ENCODE data around the gene OTOP3. TPM values are rescaled to one million over a fixed set of nuclear protein-coding genes. Genes with fewer than 3 reads are reported as not detected.
"Not testable (repeated sequence)": the region's sequence is repeated elsewhere in the genome, so short reads cannot be mapped to it uniquely, and the experiment has no call there.

OTOP3 gene
- total RNA-seq, 1 donor: not detected

DNA sequence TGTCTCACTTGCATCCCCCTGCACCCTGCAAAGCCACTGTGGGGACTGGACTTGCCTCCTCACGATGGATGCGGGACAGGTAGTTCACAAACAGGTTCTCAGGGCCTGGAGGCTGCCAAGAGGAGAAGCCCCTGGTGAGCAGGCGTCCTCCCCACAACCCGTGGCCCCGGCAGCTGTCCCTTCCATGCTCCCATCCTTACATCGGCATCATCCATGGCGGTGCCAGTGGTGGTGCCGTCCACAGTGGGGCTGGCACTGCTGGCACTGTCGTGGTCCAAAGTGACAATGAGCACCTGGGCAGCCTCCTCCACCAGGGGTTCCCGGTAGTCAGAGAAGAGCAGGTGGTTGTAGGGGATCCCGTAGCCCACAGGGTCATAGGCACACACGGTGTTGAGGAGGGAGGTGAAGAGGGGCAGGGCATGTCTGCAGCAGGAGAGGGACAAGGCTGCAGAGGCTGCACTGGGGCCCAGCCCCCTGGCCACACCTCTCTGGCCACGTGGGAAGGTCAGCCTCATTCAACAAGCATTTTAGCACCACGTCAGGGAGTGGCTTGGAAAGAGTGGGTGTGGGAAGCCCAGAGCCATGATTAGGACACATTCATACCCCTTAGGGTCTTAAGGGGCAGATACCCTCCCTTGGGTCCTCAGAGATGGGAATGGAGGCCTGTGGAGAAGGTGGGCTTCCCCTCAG, 24.3 kb downstream of the OTOP3 start:
- DNase-seq (ENCODE audit: low read depth in 2 of 3, low spot score in 2 of 3): no peak

DNA sequence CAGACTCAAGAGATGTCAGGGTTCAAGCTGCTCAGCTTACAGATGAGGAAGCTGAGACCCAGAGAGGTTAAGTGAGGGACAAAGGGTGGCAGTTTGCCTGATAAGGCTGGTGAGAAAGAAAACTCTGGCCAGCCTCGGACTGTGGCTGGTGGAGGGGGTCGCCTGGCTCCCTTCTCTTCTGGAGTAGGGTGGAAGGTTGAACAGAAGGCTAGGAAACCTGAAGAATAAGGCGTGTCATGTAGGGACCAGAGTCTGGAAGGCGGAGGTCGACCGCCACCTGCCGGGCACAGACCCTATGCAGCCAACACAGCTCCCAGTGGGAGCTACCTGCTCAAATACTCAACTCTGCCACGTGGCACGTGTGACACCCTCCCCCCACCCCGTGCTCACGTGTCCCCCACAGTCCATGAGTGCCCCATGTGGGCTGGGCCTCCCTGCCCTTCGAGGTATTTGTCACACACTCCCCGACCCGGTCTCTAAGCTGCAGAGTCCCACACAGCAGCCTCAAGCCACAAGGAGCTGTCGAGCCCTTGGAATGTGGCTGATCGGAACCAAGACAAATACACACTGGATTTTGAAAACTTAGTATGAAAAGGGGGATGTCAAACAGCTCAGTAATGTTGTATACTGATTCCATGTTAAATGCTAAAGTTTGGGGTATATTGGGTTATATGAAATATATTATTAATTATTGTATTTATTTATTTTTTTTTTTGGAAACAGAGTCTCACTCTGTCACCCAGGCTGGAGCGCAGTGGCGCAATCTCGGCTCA, 25.1 kb downstream of the OTOP3 start:
- peak in 2 of 3 donors; percentile 70 to 73 for DNase-seq (ENCODE audit: low read depth in 2 of 3, low spot score in 2 of 3)

DNA sequence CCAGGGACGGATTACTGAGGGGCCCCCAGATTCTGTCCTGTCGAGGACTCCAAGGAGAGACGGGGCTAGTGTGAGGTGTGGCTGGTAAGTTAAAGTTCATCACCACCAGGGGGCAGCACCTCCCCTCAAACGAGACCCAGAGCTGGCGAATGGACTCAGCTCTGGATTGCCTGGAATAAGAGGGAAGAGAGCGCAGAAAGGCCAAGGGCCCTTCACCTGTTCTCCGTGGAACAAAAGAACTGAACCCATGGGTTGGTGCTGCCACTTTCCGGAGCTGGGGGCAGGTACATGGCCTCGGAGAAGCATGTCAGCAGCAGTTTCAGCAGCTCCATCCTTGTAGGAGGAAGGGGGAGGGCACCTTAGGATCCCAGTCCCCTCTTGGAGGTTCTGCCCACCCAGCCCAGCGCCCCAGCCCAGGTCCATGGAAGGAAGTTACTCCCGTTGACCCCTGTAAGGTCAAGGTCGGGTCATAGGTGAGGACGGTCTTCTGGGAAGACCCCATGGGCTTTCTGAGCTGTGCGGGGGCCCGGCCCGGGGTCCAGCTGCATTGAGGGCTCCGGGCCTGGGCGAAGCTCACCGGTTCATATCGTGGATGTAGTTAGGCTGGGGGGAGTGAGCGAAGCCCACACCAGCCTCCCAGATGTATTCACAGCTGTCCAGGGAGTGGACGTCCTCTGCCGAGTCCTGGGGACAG, 26.1 kb downstream of the OTOP3 start:
- DNase-seq (ENCODE audit: low read depth in 2 of 3, low spot score in 2 of 3): peak; percentile 70 to 86 (median 77)

DNA sequence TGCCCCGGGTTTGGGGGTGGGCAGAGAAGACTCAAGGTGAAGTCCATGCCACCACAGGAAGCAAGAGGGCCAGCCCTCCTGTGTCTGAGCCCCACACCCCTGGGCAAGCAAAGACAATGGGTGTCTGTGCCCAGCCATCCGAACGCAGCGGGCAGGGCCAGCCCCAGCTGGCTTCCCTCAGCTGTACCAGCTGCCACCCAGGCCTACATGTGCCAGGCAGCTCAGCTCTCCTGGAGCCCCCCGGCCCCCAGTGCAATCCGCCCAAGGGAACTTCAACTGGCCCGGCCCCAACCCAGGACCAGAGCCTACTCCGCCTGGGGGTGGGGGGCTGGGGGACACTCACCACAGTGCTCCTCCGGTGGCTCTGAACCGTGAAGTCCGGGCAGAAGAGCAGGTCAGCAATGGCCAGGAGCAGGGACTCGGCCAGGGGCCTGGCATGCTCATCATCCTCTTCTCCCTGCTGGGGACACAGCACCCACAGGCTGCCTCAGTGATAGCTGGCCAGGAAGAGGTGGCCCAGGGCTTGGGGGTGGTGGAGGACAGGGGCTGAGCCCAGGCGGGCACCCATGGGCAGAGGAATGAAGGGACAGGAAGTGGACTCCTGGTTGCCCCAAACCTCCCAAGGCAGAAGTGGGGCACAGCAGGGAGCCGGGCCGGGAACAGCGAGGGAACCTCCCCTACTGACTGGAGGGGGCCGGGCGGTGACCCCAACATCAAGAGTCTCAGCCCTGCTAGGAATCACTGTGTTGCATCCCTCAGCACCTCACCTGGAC, 27.1 kb downstream of the OTOP3 start:
- no peak for DNase-seq (ENCODE audit: low read depth in 2 of 3, low spot score in 2 of 3)

DNA sequence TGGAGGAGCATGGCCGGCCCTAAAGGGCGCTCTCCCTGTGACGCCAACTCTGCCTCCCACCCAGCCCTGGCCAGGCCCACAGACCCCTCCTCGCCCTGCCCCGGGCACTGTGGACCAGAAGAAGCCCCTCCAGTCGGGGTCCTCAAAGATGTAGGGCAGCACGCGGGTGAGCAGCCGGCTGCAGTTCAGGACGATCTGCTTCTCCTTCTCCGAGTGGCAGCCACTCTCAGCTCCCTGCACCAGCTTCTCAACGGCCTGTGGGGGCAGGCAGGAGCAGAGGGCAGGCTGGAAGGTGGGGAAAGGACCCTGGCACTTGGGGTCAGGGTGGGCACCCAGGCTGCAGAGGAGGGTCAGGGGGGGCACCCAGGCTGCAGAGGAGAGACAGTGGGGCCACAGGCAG, 28.0 kb downstream of the OTOP3 start:
- DNase-seq (ENCODE audit: low read depth in 2 of 3, low spot score in 2 of 3): no peak

- DNase-seq (ENCODE audit: low read depth in 2 of 3, low spot score in 2 of 3): no peak
Measured at GRCh38 chr17:74964246-74964761, 28.6 kb downstream of the OTOP3 start.

GRCh38 chr17:74964988-74965622, 29.4 kb downstream of the OTOP3 start:
- DNase-seq (ENCODE audit: low read depth in 2 of 3, low spot score in 2 of 3): no peak

GRCh38 chr17:74968361-74968780, 32.7 kb downstream of the OTOP3 start:
- no peak for DNase-seq (ENCODE audit: low read depth in 2 of 3, low spot score in 2 of 3)

DNA sequence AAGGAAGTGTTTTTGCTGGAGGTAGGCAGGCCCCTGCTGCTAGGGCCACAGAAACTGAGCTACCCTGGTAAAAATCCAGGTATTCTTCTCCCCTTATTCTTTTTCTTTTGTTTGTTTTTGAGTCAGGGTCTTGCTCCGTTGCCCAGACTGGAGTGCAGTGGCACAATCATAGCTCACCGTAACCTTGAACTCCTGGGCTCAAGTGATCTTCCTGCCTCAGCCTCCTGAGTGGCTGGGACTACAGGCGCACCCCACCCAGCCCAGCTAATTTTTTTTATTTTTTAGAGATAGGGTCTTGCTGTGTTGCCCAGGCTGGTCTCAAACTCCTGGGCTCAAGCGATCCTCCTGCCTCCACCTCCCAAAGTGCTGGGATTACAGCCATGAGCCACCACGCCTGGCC, 33.8 kb downstream of the OTOP3 start:
- not testable (repeated sequence) for DNase-seq (ENCODE audit: low read depth in 2 of 3, low spot score in 2 of 3)

DNA sequence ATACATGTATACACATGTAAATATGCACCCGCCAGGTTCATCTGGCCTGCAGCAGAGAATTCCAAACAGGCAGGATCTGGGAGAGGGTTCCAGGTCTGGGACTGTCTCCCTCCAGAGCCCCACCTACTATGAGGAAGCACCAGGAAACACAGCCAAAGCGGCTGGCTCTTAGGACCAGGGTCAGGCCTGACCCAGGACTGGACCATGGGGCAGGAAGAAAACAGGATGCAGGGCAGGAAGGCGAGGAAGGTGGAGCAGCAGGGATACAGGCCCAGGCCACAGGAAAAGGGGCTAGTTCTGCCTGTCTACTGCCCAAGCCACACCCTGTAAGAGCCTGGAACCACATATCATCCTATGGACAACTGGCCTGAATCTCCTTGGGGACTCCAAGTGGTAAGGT, 34.7 kb downstream of the OTOP3 start:
- no peak for DNase-seq (ENCODE audit: low read depth in 2 of 3, low spot score in 2 of 3)

DNA sequence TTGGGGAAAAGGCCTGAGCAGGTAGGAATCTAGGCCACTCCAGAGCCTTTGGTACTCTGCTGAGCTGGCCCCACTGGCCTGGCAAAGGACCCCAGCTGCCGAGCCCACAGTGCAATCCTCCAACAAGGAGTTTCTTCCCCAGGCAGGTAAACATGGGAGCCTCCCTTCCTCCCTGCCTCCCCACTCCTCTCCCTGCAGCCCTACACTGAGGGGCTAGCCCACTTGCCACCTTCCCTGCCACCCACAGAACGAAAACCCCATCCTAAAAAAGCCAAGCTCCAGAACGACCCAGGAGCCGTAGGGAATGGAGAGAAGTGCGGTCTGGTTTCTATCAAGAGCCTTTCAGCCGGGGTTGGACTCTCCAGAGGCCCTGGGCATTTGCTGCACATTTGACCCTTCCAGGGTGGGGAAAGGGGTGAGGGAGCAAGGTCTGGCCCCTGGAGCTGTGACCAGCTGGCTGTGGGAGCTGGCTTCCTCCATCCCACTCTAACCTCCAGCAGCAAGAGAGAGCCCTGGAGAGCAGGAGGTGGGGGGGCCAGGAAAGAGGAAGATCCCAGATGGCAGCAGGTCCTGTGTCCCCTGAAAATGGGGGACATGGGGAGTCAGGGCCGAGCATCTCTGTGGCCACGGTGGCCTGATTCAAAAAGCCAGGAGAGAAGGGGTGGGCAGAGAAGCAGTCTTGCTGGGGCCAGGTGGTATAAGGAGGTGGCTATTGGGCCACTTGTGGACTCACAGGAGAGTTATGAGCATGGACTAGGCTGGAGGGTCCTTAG, 35.6 kb downstream of the OTOP3 start:
- DNase-seq (ENCODE audit: low read depth in 2 of 3, low spot score in 2 of 3): no peak

- no peak for DNase-seq (ENCODE audit: low read depth in 2 of 3, low spot score in 2 of 3)
Measured at GRCh38 chr17:74971842-74972106, 36.1 kb downstream of the OTOP3 start.

DNA sequence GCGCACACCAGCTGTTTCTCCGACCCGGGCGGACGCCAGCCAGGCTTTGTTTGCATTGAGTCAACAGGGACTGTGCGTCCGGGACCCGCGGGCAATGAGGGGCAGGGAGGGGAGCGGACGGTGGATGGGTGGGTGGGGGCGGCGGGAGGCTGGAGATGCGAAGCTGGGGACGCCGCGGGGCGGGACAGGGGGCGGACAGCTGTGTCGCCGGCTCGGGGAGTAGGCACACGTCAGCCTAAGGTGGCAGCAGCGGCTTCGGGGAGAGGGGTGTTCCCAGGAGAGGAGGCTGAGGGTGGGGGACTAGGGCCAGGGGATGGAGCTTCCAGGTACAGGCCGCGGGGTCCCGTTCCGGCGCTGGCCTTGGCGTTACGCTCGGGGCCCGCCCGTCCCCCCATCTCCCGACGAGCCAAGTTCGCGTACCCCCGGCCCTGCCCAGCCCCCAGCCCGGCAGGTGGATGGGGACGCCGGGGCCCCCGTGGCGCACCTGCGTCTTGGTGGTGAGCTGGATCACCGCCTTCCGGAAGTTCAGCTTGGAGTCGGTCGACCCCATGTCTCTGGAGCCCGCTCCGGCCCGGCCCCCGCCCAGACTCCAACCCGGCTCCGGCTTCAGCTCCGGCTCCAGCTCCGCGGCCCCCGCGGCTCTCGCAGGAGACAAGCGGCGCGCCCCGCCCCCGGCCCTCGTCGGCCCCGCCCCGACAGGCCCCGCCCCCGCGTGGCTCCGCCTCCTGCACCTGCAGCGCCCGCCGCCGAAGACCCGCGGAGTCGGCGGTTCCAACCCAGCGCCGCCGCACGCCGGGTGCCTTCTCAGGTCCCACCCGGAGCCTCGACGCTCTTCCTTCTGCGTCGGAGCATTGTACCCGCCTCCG, 36.6 kb downstream of the OTOP3 start, which contains the start of gene HID1:
Gene HID1 (minus strand): TSS at position 653 of the 866 bp plus-strand sequence. CDS start 103 bp downstream, at position 550.
- DNase-seq (ENCODE audit: low read depth in 2 of 3, low spot score in 2 of 3): peak in 2 of 3 donors; percentile 64 to 71

DNA sequence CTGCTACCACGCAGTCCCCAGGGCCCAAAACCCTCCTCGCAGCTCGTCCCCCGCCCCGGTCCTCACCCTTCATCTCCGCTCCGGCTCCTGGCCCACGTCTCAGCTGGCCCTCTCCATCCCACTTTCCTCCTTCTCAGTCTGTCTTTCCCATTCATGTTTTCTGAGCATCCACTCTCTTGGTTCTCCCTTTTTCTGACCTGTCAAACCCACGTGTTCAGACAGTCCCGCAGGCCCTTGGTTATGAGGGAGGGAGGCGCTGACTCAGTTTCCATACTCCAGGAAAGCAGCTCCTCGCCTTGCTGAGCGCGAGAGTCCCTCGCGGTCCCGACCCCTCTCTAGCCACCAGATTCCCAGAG, 37.3 kb downstream of the OTOP3 start:
- no peak for DNase-seq (ENCODE audit: low read depth in 2 of 3, low spot score in 2 of 3)

DNA sequence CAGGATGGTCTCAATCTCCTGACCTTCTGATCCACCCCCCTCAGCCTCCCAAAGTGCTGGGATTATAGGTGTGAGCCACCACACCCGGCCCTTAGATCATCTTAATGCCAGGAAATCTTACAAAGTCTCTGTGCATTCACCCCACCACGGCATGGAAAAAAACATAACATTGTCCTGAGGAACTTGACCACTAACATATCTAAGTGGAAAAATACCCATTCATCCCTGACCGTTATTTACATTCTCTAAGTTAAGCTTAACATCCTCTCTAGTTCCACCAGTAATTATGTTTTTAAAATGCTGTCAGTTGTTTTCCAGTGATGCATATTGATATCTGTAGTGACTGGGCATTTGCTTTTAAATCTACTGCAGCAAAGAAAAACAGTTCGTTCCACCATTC, 40.2 kb downstream of the OTOP3 start:
- DNase-seq (ENCODE audit: low read depth in 2 of 3, low spot score in 2 of 3): no peak

GRCh38 chr17:74977802-74978201, 42.1 kb downstream of the OTOP3 start:
- DNase-seq (ENCODE audit: low read depth in 2 of 3, low spot score in 2 of 3): no peak

DNA sequence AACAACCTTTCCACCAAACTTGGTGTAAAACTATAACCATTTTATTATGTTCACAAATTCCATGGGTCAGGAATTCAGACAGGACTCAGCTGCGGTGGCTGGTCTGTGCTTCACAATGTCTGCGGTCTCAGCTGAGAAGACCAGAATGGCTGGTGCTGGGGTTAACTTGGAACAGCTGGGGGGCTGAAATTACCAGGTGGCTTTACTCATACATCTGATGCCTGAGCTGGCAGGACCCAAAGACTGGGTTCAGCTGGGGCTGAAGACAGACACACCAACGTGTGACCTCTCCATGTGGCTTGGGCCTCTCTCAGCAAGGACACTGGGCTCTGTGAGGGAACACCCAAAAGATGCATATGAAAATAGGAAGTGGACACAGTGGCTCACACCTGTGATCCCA, 42.5 kb downstream of the OTOP3 start:
- DNase-seq (ENCODE audit: low read depth in 2 of 3, low spot score in 2 of 3): no peak

DNA sequence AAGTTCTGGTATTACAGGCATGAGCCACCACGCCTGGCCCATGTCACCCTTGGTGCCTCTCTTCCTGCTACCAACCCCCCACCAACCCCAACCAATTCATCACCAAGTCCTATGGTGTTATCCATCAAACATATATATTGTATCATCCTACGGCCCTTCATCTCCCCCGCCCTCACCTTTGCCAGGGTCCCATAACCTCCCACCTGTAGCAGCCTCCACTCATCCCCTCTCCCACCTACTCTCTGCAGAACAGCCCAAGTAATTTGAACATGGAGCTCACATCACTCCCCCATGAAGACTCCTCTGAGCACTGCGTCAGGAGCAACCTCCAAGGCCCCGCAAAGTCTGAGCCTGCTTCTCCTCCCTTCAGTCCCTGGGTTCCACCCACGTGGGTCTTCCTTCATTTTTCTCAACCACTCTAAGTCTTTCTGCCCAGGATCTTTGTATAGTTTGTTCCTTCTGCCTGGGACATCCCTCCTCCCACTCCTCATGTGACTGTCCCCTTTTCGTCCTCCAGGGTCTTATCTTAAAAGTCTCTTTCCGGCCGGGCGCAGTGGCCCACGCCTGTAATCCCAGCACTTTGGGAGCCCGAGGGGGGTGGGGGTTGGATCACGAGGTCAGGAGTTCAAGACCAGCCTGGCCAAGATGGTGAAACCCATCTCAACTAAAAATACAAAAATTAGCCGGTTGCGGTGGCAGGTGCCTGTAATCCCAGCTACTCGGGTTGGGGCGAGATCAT, 43.9 kb downstream of the OTOP3 start:
- DNase-seq (ENCODE audit: low read depth in 2 of 3, low spot score in 2 of 3): no peak

Data from hematopoietic multipotent progenitor cell (in vitro differentiated cells).